HG03135 (cell line): Measurements from ENCODE around the gene FAM9C.
"Not testable (repeated sequence)": the region's sequence is repeated elsewhere in the genome, so short reads cannot be mapped to it uniquely, and the experiment has no call there.

Source experiments
- ATAC-seq: cut with Tn5 transposase; IDR thresholded peaks from one replicate; pipeline ENCODE4 v1.9.1; 2021; ENCODE audit warnings: mild to moderate bottlenecking, moderate library complexity; ENCODE audit not compliant: unreplicated experiment

The FAM9C gene

DNA sequence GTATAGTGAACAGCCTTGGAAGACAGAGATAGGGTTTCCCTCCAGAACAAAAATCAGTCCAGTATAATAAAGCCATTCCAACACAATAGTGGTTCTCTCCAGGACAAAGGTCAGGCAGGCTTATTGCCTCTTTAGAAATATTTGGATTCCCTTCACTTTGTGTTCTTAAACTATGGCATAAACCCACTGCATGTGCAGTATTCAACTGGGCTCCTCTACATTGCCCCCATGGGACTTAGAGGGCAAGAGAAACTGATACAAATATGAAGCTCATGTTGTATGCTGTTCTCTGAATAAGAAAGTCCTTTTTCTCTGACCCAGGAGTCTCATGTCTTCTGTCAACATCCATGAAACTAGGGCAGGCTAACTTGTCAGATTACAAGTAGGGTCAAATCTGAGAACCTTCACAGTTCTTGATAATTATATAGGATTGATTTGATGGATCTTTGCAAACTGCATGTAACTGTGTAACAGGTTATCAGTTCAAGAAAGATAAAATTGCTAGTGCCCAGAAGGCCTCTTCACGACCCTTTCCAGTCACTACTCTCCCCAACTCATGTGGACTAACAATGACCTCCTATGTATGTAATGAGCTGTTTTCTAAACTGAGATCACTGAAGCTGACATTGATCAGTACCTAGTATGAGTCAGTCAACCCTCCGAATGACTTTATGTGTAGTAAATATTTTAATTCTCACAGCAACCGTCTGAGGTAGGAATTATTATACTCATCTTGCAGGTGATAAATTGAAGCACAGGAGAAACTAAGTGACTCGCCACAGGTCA is 31.9 kb upstream of the FAM9C start:
- peak; percentile 50 for ATAC-seq

DNA sequence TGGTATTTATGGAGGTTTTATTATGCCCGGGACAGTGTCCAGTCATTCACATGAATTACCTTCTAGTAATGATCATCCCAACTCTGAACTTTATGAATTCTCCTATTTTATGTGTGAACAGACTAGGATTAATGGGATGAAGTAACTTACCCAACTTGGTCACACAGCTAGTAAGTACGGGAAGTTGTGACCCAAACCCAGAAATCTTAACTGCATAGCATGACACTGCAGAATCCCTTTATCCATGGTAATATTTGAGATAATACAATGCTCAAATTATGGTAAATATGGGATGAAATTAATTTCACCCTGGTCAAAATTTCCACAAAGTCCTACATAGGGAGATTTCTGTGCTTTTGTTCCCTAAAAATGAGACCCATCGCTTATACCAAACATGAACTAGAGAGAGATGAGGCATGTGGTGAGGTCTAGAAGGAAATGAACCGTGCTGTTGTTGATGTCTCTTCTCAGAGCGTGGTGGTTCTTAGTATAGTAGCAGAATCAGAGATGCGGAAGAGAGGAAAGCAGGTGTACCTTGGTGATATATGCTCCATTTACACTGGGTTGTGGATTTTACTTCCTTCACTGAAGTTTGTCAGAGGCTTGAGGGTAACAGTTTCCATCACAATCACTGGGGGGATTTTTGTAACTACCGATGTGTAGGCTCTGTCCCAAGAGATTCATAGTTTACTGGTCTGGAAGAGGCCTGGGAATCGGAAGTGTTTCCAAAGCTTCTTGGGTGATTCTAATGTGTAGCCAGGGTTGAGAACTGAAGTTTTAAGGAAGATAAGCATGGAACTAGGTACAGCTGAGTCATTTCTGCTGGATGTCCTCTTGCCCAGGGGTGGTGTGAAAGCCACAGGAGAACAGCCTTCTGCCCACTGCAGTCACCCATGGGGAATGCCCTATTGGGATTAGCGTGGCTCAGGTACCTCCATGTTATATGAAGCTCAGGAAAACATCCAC is 30.2 kb upstream of the FAM9C start:
- peak; percentile 83 for ATAC-seq

DNA sequence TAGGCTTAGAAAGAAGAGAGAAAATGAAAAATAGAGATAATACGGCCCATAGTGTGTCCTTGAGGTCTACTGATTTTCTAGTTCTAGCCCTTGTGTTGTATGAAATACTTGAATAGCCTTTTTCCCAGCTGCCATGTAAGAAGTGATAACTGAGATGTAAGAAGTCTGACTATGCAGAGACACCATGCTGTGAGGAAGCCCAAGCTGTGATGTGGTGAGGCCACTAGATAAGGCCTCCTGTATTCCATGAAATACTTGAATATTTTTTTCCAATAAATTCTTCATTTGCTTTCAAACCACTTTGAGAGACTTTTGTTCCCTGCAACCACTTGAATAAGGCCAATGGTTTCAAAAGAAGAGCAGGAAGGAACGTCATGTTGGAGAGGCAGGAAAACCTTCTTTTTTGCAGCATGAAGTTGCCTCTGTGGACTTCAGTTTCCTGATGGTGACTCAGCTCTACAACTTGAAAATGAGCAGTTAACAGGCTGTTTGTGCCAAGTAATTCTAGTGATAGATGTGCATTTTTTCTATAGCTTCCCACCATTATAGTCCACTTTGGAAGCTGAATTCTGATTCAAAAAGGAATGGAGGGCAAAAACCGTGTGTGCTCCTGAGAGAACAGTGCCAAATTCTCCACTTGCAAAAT is 25.5 kb upstream of the FAM9C start:
- ATAC-seq, result no peak

DNA sequence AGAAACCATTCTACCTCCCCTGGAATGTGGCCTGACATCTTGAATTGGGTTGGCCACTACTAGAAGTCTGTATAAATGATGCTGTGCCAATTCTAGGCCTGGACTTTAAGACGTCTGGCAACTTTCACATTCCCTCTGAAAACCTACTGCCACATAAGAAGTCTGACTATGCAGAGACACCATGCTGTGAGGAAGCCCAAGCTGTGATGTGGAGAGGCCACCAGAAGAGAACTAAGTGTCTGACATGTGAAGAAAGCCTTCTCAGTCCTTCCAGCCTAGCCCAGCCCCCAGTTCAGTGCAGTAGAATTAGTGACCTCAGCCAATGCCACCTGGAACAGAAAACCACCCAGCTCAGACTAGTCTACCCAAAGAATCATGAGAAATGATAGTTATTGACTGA is 24.2 kb upstream of the FAM9C start:
- no peak for ATAC-seq

DNA sequence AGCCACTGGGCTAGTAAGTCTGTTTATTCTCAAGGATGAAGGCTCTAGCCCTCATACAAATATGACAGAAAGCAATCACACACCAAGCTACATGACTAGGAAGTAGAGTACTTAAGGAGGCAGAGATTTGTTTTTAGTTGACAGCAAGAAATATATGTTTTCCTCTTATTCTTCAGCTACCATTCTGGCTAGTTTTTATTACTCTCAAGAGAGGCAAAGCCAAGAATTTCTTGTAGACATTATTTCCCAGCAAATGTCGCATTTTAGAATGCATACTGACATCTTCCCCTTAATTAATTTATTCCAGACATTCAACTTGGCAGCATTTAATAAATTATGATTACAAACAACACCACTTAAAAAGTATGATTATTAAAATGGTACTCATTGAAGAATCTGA is 23.4 kb upstream of the FAM9C start:
- ATAC-seq, result no peak

DNA sequence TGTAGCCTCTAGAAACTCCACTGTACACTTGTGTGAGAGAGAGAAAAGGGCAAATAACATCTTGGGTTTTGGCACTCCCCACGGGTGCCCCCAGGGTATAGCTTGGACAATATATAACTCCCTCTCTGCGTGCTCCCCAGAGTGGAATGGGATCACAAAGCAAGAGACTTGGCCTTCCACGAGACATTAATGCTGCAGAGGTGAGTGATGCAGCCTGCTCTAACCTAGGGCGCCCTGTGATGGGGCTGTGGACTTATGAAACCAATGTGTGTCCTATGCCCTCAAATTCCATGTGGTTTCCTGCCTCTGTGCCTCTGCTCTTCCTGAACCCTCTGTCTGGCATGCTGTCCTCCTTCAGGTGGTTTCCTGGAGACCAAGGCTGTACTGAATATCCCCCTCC is 22.0 kb upstream of the FAM9C start:
- ATAC-seq, result no peak

DNA sequence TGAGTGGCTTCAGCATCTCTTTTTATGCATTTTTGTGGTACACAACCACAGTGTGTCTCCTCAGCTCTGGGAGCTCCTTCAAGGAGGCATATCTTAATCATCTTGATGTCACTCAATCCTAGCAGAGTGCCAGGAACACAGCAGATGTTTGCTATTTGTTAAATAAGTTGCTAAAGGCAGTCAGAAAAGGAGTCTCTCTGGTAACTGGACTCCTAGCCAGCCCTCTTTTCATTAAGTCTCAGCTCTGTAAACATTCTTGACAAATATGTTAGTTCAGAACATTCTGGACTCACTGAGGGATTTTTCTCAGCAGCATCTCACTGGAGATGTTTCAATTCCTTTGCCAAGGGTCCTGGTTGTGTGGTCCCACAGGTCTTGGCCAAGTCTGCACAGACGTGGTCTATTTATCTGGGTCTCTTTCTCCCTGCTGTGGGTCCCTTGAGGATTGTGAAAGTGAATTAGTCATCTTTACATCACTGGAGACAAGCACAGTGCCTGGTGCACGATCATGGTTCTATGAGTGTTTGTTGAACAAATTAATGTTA is 20.3 kb upstream of the FAM9C start:
- no peak for ATAC-seq

DNA sequence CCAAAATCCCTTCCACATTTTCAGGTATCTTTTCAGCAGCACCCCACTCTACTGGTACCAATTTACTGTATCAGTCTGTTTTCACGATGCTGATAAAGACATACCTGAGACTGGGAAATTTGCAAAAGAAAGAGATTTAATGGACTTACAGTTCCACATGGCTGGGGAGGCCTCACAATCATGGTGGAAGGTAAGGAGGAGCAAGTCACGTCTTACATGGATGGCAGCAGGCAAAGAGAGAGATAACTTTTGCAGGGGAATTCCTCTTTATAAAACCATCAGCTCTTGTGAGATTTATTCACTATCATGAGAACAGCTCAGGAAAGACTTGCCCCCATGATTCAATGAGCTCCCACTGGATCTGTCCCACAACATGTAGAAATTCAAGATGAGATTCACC is 18.7 kb upstream of the FAM9C start:
- not testable (repeated sequence) for ATAC-seq

DNA sequence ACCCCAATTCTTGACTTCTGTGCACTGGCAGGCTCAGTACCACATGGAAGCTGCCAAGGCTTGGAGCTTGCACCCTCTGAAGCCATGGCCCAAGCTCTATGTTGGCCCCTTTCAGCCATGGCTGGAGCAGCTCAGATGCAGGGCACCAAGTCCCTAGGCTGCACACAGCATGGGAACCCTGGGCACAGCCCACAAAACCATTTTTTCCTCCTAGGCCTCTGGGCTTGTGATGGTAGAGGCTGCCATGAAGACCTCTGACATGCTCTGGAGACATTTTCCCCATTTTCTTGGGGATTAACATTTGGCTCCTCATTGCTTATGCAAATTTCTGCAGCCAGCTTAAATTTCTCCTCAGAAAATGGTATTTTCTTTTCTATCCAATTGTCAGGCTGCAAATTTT is 17.9 kb upstream of the FAM9C start:
- ATAC-seq, result not testable (repeated sequence)

DNA sequence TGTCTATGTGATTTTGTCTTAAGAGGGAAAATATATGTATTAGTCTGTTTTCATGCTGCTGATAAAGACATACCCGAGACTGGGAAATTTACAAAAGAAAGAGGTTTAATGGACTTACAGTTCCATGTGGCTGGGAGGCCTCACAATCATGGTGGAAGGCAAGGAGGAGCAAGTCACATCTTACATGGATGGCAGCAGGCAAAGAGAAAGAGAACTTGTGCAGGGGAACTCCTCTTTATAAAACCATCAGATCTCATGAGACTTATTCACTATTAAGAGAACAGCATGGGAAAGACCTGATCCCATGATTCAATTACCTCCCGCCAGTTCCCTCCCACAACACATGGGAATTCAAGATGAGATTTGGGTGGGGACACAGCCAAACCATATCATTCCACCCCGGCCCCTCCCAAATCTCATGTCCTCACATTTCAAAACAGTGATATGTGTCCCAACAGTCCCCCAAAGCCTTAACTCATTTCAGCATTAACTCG is 16.8 kb upstream of the FAM9C start:
- not testable (repeated sequence) for ATAC-seq

DNA sequence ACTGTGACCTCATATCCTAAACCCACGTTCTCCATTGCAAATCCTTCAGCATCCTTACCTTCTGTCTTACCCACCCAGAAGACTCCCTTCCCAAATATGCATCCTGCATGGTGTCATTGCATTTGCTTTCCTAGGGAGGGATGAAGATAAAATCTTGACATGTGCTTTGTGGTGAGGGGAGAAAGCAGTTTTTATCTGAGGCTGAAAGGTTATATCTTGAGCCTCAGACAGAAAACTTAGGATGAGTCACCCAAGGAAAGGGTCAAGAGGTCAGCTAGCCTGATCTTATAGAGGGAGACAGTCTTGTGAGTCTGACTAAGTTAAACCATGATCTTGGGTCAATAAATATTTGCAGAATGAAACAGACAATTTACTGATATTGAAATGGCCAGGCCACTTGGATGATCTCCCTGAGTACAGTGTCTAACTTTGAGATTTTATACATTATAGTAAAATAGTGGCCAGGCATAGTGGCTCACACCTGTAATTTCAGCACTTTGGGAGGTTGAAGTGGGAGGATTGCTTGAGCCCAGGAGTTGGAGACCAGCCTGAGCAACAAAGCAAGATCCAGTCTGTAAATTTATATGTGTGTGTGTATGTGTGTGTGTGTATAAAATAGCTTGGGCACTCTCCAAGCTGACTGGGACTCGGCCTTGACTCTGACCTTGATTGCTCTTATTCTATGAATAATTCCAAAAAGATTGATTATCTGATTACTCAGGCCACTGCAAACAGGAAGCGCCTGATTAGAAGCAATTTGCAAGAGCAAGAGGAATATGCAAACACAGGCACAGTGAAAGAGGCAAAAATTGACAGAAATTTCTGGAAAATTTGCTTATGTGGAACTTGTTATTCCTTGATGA is 15.4 kb upstream of the FAM9C start:
- ATAC-seq, result no peak

DNA sequence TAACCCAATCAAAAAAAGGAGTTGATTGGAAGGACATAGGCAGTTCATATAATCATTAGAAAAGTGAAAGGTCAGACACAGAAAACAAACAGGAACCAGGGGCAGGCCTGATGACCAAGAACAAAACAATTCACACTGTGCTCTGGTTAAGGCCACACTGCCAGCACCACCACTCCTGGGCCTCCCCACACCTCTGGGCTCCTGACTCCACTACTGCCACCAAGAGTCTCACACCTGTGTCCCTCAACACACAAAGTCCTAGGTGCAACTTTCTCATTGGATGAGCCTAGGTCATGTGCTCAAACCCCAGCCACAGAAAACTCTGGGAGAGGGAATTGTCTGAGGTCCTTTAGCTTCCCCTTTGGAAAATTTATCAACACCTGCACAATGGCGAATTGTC is 11.1 kb upstream of the FAM9C start:
- peak; percentile 42 for ATAC-seq

DNA sequence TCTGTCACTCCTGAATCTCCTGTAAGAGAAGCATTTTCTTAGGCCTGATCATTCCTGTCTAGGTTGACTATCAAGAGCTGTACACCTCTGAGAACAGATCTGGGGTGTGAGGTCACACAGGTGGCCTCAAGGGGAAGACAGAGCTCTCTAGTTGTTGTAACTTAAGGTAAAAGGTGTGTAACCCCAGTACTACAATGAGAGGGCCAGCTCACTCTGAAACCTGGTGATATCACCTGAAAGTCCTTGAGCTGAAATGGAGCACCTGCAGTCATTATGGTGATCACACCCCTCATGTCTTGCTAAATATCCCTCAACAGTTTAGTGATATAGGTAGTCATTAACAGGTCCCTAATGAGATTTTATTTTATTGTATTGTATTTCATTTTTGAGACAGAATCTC is 8.8 kb upstream of the FAM9C start:
- ATAC-seq, result no peak

DNA sequence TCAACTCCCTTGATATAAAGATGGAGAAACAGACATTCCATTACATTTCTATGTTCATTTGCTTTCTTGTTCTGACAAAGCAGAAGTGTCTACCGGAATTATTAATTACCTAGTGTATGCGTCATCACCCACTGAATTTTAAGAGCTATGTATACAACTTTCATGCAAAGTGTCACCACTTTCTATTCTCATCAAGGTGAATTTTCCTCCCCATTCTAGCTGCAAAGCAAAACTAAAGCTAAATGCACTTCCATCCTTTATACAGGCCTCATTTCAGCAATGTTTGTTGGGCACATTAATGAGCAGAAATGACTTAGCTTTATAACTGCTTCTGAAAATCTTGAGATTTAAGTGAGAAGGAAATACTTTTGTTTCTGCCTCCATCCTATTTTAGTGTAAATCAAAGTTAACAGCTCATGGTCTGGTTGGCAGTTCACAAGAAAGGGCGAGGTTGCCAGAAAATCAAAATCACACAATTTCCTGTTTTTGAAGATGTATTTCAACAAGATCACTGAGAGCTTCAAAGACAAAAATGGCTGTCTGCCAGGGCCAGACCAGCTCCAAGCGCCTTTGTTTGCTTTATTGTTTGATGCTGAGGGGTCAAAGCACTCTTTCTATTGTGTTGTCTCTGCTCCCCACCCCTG is 7.2 kb upstream of the FAM9C start:
- ATAC-seq, result peak; percentile 68

DNA sequence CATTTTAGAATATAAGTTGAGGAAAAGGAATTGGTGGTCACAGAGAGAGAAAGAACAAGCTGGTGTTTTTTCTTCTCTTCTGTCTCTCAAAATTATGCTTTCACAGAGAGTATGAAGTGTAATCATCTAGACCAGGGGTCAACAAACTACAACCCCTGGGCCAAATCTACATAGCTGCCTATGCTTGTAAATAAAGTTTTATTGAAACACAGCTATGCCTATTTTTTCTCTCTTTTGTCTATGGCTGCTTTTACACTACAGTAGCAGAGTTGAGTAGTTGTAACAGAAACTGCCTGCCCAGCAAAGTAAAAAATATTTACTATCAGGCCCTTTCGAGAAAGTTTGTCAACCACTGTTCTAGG is 6.7 kb upstream of the FAM9C start:
- ATAC-seq, result no peak

DNA sequence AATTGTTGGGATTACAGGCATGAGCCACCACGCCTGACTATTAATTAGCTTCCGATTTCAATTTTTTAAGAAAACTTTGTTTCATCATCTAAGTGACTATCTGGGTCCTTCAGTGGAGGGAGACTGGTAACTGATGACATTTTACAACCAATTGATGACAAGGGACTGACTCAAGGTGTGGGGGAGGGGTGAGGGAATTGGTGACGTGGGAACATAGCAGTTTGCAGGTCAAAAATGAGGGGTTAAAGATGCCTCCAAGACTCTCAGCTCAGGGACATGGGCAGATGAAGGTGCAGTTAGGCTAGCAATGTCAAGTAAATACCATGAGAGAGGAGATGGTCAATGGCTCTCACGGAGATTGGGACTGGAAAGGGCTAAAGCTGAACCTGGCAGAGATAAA is 5.7 kb upstream of the FAM9C start:
- ATAC-seq, result no peak

DNA sequence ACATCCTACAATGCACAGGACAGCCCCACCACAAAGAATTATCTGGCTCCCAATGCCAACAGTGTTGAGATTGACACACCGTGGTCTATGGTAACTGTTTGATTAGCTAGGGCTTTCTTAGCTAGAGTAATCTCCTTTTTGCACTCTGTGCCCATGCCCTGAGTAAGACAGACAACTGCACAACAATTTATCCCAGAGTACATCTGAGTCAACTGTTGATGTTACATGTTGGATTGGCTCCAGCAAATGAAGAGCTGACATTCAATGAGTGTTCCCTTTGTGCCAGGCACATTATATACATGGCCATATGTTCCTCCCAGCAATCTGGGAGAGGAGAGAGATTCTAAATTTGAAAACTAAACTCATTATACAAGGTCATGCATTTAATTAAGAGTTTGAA is 3.9 kb upstream of the FAM9C start:
- ATAC-seq, result no peak

DNA sequence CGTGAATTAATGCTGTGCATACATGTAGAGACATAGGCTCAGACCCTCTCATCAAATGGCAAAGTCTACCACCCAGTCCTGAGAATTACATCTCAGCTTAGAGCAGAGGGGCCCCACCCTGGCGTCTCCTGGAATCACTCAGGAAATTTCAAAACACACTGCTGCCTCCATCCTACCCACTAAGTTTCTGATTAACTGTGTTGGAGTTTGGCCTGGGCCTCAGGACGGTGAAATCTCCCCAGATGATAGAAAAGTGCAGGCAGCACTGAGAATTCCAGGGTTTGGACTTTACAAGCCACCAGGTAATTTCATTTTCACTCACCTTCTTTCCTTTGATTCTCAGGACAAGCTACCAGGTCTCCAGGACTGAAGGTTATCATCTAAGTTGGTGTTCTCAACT is 3.3 kb upstream of the FAM9C start:
- no peak for ATAC-seq

DNA sequence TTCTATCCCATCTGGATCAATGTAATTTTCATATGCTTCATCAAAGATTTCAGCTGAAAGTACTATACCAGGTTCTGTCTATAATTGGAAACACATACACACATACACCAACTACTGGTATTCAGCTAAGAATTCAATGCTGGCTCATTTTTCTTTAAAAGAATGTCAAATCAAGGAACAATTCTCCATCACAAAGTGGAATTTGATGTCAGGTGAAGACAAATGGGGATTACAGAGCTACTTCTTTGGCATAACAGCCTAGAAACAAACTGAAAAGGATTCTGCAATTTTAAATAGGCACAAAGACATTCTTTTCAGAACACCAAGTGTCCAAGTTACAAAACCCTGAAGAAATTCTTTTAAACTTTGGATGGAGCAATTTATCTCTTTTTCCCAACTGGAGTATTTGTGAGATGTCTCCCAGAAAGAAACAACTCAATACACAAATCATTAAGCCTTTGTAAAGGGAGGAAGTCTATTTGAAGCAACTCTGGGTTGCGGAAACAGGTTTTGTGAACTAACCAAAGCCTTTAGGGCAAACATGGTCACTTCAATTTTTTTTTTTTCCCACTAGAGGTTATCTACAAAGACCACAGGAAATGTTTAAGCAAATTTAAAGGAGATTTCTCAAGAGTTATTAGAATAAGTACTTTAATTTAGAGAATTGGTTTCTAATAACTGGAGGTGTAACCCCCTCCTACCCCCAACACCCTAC is 1.9 kb upstream of the FAM9C start:
- no peak for ATAC-seq
